ENCODE measurements around the gene DKC1. TPM values are rescaled to one million over a fixed set of nuclear protein-coding genes. Genes with fewer than 3 reads are reported as not detected.
A peak's percentile ranks its signal among the peaks of the same experiment; 100 is the strongest.

Gene DKC1
- 186 and 188 TPM in 2 replicates for total RNA-seq

GRCh38 chrX:154762537-154763296, at the start of gene DKC1:
TSS of gene DKC1 (plus strand) at chrX:154762864. CDS start at chrX:154762966, 102 bp downstream.
- Mint-ChIP-seq H3K27me3 (ENCODE audit: insufficient read depth) (no peaks in the 10 kb centered on the region), H3K4me3 (peak within 1 kb of the TSS; percentile 89), H3K27ac (peak within 1 kb of the TSS; percentile 93), H3K9me3 (no peaks in the 10 kb centered on the region), H3K36me3 (ENCODE audit: low read depth) (peaks cover 22% of the 10 kb centered on the region), H3K4me1 (ENCODE audit: low read depth) (peaks cover 31% of the 10 kb centered on the region)
- intact Hi-C loops (cut with micrococcal nuclease) = loop anchor here (1.0 to 2.0 kb wide), 5 partner anchors 12 to 64 kb away; no protein-coding TSS in a partner anchor
- DNase-seq (ENCODE audit: low spot score) = peak; percentile 93

- Mint-ChIP-seq H3K4me3 (no peak overlapping the region), H3K27ac (no peak overlapping the region), H3K4me1 (ENCODE audit: low read depth) (peaks cover 75% of the 10 kb centered on the region), H3K9me3 (no peaks in the 10 kb centered on the region), H3K27me3 (ENCODE audit: insufficient read depth) (no peaks in the 10 kb centered on the region), H3K36me3 (ENCODE audit: low read depth) (peaks cover 23% of the 10 kb centered on the region)
- peak; percentile 38 for DNase-seq (ENCODE audit: low spot score)
- intact Hi-C loops (cut with micrococcal nuclease) = loop anchor here (1.0 to 5.0 kb wide), 3 partner anchors 33 to 126 kb away; no protein-coding TSS in a partner anchor
Measured at GRCh38 chrX:154714925-154715324, 47.7 kb upstream of the DKC1 start.

- Mint-ChIP-seq H3K27me3 (ENCODE audit: insufficient read depth) (no peaks in the 10 kb centered on the region), H3K9me3 (no peaks in the 10 kb centered on the region), H3K4me1 (ENCODE audit: low read depth) (peaks cover 74% of the 10 kb centered on the region), H3K36me3 (ENCODE audit: low read depth) (peaks cover 24% of the 10 kb centered on the region), H3K27ac (no peak overlapping the region), H3K4me3 (no peak overlapping the region)
- intact Hi-C loops (cut with micrococcal nuclease) = loop anchor here (1.0 to 5.0 kb wide), 3 partner anchors 32 to 125 kb away; no protein-coding TSS in a partner anchor
- DNase-seq (ENCODE audit: low spot score) = no peak
Measured at GRCh38 chrX:154715825-154716224, 46.8 kb upstream of the DKC1 start.

GRCh38 chrX:154717824-154718223, 44.8 kb upstream of the DKC1 start:
- Mint-ChIP-seq H3K9me3 (peaks cover 4% of the 10 kb centered on the region), H3K27me3 (ENCODE audit: insufficient read depth) (no peaks in the 10 kb centered on the region), H3K36me3 (ENCODE audit: low read depth) (peaks cover 18% of the 10 kb centered on the region), H3K4me3 (peak overlapping the region; percentile 53), H3K27ac (peak overlapping the region; percentile 83), H3K4me1 (ENCODE audit: low read depth) (peaks cover 68% of the 10 kb centered on the region)
- intact Hi-C loops (cut with micrococcal nuclease) = loop anchor here (2.0 to 5.0 kb wide), 3 partner anchors 17 to 84 kb away; partner anchors contain the start of gene DKC1
- no peak for DNase-seq (ENCODE audit: low spot score)

- no peak for DNase-seq (ENCODE audit: low spot score)
- Mint-ChIP-seq H3K4me1 (ENCODE audit: low read depth) (peaks cover 70% of the 10 kb centered on the region), H3K36me3 (ENCODE audit: low read depth) (peaks cover 17% of the 10 kb centered on the region), H3K27ac (peak overlapping the region; percentile 83), H3K27me3 (ENCODE audit: insufficient read depth) (no peaks in the 10 kb centered on the region), H3K9me3 (peaks cover 4% of the 10 kb centered on the region), H3K4me3 (peak overlapping the region; percentile 47)
- intact Hi-C loops (cut with micrococcal nuclease) = loop anchor here (1.0 to 5.0 kb wide), 4 partner anchors 16 to 84 kb away; partner anchors contain the start of gene DKC1
Measured at GRCh38 chrX:154718616-154719015, 44.0 kb upstream of the DKC1 start.

- Mint-ChIP-seq H3K27me3 (ENCODE audit: insufficient read depth) (no peaks in the 10 kb centered on the region), H3K36me3 (ENCODE audit: low read depth) (peaks cover 17% of the 10 kb centered on the region), H3K27ac (peak overlapping the region; percentile 83), H3K4me1 (ENCODE audit: low read depth) (peaks cover 73% of the 10 kb centered on the region), H3K9me3 (peaks cover 4% of the 10 kb centered on the region), H3K4me3 (peak overlapping the region; percentile 47)
- intact Hi-C loops (cut with micrococcal nuclease) = loop anchor here (1.0 to 5.0 kb wide), 4 partner anchors 16 to 83 kb away; partner anchors contain the start of gene DKC1
- DNase-seq (ENCODE audit: low spot score) = peak; percentile 45
Measured at GRCh38 chrX:154719132-154719675, 43.5 kb upstream of the DKC1 start.

- Mint-ChIP-seq H3K27me3 (ENCODE audit: insufficient read depth) (no peaks in the 10 kb centered on the region), H3K4me1 (ENCODE audit: low read depth) (peaks cover 73% of the 10 kb centered on the region), H3K27ac (no peak overlapping the region), H3K4me3 (no peak overlapping the region), H3K36me3 (ENCODE audit: low read depth) (peaks cover 15% of the 10 kb centered on the region), H3K9me3 (peaks cover 4% of the 10 kb centered on the region)
- intact Hi-C loops (cut with micrococcal nuclease) = no loop called here
- no peak for DNase-seq (ENCODE audit: low spot score)
Measured at GRCh38 chrX:154720067-154720466, 42.6 kb upstream of the DKC1 start.

GRCh38 chrX:154721155-154721554, 41.5 kb upstream of the DKC1 start:
- Mint-ChIP-seq H3K27ac (no peak overlapping the region), H3K27me3 (ENCODE audit: insufficient read depth) (no peaks in the 10 kb centered on the region), H3K36me3 (ENCODE audit: low read depth) (peaks cover 19% of the 10 kb centered on the region), H3K9me3 (peaks cover 4% of the 10 kb centered on the region), H3K4me3 (no peak overlapping the region), H3K4me1 (ENCODE audit: low read depth) (peaks cover 79% of the 10 kb centered on the region)
- DNase-seq (ENCODE audit: low spot score) = no peak
- intact Hi-C loops (cut with micrococcal nuclease) = no loop called here

- Mint-ChIP-seq H3K9me3 (peaks cover 11% of the 10 kb centered on the region), H3K4me1 (ENCODE audit: low read depth) (peaks cover 84% of the 10 kb centered on the region), H3K36me3 (ENCODE audit: low read depth) (peaks cover 34% of the 10 kb centered on the region), H3K27me3 (ENCODE audit: insufficient read depth) (no peaks in the 10 kb centered on the region), H3K4me3 (peak overlapping the region; percentile 41), H3K27ac (peak overlapping the region; percentile 93)
- no peak for DNase-seq (ENCODE audit: low spot score)
- intact Hi-C loops (cut with micrococcal nuclease) = loop anchor here (1.0 to 2.0 kb wide), 2 partner anchors 8 to 14 kb away; no protein-coding TSS in a partner anchor
Measured at GRCh38 chrX:154724993-154725756, 37.5 kb upstream of the DKC1 start.

- Mint-ChIP-seq H3K36me3 (ENCODE audit: low read depth) (peaks cover 32% of the 10 kb centered on the region), H3K27ac (peak overlapping the region; percentile 73), H3K27me3 (ENCODE audit: insufficient read depth) (no peaks in the 10 kb centered on the region), H3K4me1 (ENCODE audit: low read depth) (peaks cover 95% of the 10 kb centered on the region), H3K9me3 (peaks cover 6% of the 10 kb centered on the region), H3K4me3 (no peak overlapping the region)
- no peak for DNase-seq (ENCODE audit: low spot score)
- intact Hi-C loops (cut with micrococcal nuclease) = no loop called here
Measured at GRCh38 chrX:154727418-154727817, 35.2 kb upstream of the DKC1 start.

GRCh38 chrX:154727871-154728270, 34.8 kb upstream of the DKC1 start:
- Mint-ChIP-seq H3K27me3 (ENCODE audit: insufficient read depth) (no peaks in the 10 kb centered on the region), H3K36me3 (ENCODE audit: low read depth) (peaks cover 32% of the 10 kb centered on the region), H3K4me1 (ENCODE audit: low read depth) (peaks cover 96% of the 10 kb centered on the region), H3K4me3 (no peak overlapping the region), H3K9me3 (peaks cover 6% of the 10 kb centered on the region), H3K27ac (no peak overlapping the region)
- intact Hi-C loops (cut with micrococcal nuclease) = no loop called here
- no peak for DNase-seq (ENCODE audit: low spot score)

- peaks cover 6% of the 10 kb centered on the region for H3K9me3 Mint-ChIP-seq
- intact Hi-C loops (cut with micrococcal nuclease) = no loop called here
- no peaks in the 10 kb centered on the region for H3K27me3 Mint-ChIP-seq (ENCODE audit: insufficient read depth)
- peaks cover 96% of the 10 kb centered on the region for H3K4me1 Mint-ChIP-seq (ENCODE audit: low read depth)
- DNase-seq (ENCODE audit: low spot score) = no peak
- H3K36me3 Mint-ChIP-seq (ENCODE audit: low read depth) = peaks cover 29% of the 10 kb centered on the region
- H3K4me3 Mint-ChIP-seq = peak overlapping the region; percentile 11
- no peak overlapping the region for H3K27ac Mint-ChIP-seq
Measured at GRCh38 chrX:154728431-154729190, 34.1 kb upstream of the DKC1 start.

Data from activated T-helper 1 cell treated with anti-CD3 and anti-CD28 coated beads, Interleukin-12 subunit alpha, Interleukin-12 subunit beta, Interleukin-2, Interleukin-4 antibody, amounts not matched to agents 30 ng/mL and 10 ng/mL and 1 ng/mL, durations not matched to agents 14 hours and 24 hours and 36 hours (primary cell).